AG09309 (cell line): ENCODE data around the gene ZNF789.

Experiments used
- DNase-seq: peaks from one replicate; pipeline ENCODE4 v3.0.0-alpha.2; 2010; ENCODE audit warnings: low read depth
- H3K4me3 ChIP-seq: 2 replicates; pipeline ENCODE4 v1.5.1; 2011; ENCODE audit warnings: mild to moderate bottlenecking, low read depth, low read length, moderate library complexity; ENCODE audit not compliant: control insufficient read depth
- TF ChIP-seq, protein P1 (sequence below): IDR thresholded peaks from 2 replicates; pipeline ENCODE4 v1.5.1; 2011; ENCODE audit warnings: mild to moderate bottlenecking, low read depth, low read length, inconsistent platforms; ENCODE audit not compliant: insufficient read depth, control insufficient read depth; ENCODE audit errors: missing control alignments

The ZNF789 gene

DNA sequence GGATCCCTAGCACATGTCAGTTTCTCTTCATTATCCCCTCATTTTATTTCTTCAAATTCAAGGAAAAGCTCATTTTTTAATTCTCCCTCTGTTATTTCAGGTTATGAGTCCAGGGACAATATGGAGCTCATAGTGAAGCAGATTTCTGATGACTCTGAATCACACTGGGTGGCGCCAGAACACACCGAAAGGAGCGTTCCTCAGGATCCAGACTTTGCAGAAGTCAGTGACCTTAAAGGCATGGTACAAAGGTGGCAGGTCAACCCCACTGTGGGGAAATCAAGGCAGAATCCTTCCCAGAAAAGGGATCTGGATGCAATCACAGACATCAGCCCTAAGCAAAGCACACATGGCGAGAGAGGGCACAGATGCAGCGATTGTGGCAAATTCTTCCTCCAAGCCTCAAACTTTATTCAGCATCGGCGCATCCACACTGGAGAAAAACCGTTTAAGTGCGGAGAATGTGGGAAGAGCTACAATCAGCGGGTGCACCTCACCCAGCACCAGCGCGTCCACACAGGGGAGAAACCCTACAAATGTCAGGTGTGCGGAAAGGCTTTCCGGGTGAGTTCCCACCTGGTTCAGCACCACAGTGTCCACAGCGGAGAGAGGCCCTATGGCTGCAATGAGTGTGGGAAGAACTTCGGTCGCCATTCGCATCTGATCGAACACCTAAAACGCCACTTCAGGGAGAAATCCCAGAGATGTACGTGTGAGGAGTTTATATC, 53.2 kb downstream of the ZNF789 start:
- TF ChIP-seq, protein P1, sequence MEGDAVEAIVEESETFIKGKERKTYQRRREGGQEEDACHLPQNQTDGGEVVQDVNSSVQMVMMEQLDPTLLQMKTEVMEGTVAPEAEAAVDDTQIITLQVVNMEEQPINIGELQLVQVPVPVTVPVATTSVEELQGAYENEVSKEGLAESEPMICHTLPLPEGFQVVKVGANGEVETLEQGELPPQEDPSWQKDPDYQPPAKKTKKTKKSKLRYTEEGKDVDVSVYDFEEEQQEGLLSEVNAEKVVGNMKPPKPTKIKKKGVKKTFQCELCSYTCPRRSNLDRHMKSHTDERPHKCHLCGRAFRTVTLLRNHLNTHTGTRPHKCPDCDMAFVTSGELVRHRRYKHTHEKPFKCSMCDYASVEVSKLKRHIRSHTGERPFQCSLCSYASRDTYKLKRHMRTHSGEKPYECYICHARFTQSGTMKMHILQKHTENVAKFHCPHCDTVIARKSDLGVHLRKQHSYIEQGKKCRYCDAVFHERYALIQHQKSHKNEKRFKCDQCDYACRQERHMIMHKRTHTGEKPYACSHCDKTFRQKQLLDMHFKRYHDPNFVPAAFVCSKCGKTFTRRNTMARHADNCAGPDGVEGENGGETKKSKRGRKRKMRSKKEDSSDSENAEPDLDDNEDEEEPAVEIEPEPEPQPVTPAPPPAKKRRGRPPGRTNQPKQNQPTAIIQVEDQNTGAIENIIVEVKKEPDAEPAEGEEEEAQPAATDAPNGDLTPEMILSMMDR, result peak; percentile 36
- DNase-seq, result no peak

DNA sequence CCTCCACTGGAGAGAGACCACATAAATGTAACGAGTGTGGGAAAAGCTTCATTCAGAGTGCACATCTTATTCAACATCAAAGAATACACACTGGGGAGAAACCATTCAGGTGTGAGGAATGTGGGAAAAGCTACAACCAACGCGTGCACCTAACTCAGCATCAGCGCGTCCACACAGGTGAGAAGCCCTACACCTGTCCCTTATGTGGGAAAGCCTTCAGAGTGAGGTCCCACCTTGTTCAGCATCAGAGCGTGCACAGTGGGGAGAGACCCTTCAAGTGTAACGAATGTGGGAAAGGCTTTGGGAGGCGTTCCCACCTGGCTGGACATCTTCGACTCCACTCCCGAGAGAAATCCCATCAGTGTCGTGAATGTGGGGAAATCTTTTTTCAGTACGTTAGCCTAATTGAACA, 58.7 kb downstream of the ZNF789 start:
- no peak for DNase-seq
- H3K4me3 ChIP-seq, result no peak overlapping the region
- TF ChIP-seq, protein P1, result no peak

More for the DNA sequence above, 53.2 kb downstream of the ZNF789 start:
- no peak overlapping the region for H3K4me3 ChIP-seq

DNA sequence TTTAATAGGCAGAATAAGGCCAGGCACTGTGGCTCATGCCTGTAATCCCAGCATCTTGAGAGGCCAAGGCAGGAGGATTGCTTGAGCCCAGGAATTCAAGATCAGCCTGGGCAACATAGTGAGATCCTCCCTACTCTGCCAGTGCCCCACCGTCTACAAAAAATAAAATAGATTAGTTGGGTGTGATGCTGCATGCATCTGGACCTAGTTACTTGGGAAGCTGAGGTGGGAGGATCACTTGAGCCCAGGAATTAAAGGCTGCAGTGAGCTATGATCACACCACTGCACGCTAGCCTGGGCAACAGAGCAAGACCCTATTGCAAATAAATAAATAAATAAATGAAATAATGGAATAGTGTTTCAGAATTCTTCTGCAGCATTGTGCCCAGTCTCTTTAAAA, 63.0 kb downstream of the ZNF789 start:
- TF ChIP-seq, protein P1, result no peak
- no peak overlapping the region for H3K4me3 ChIP-seq
- DNase-seq, result no peak
